ENCODE data around the gene ERVMER34-1. TPM values are rescaled to one million over a fixed set of nuclear protein-coding genes. Genes with fewer than 3 reads are reported as not detected.

Gene ERVMER34-1
- total RNA-seq, 1 experiment from 2014 or later = 0.32 TPM

DNA sequence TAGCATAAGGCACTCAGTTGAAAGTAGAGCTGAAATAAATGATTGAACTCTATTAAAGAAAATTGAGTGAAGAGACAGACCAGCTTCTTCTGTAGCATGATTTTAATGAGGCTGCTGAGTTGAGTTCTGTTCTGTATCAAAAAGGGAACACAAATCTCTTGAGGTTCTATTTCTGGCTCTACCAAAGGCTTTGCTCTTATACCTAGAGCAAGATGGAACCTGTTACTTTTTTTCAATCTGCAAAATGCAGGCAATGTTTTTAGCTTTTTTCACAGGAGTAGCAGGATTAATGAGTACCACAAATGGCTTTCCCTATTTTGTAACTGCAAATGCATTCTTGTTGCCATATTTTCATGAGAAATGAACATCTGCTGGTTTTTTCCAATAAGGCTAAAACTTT, 4.2 kb upstream of the ERVMER34-1 start:
- no TSS peak for BruUV-seq (replicated peaks)
- Histone ChIP-seq H3K27me3 (replicated peaks; ENCODE audit: insufficient read depth, low read depth, low read length, poor library complexity) (peaks cover 9% of the 10 kb centered on the region), H3K4me3 (ENCODE audit: low read depth, low read length, poor library complexity, severe bottlenecking) (no peak overlapping the region), H3K9me3 (ENCODE audit: low read depth, low read length, poor library complexity, severe bottlenecking) (no peaks in the 10 kb centered on the region), H3K36me3 (ENCODE audit: insufficient read depth, low read length, poor library complexity, severe bottlenecking) (no peaks in the 10 kb centered on the region), H3K4me1 (ENCODE audit: insufficient read depth, low read length, poor library complexity, severe bottlenecking) (no peaks in the 10 kb centered on the region), H3K27ac (ENCODE audit: low read depth, low read length, poor library complexity, severe bottlenecking) (no peak overlapping the region)
- intact Hi-C loops (cut with micrococcal nuclease; ENCODE audit: unreplicated experiment) = no loop called here
- ChIA-PET CTCF (no interaction called here), POLR2A (ENCODE audit: low non-redundant PET) (no interaction called here)
- TF ChIP-seq, protein P1, sequence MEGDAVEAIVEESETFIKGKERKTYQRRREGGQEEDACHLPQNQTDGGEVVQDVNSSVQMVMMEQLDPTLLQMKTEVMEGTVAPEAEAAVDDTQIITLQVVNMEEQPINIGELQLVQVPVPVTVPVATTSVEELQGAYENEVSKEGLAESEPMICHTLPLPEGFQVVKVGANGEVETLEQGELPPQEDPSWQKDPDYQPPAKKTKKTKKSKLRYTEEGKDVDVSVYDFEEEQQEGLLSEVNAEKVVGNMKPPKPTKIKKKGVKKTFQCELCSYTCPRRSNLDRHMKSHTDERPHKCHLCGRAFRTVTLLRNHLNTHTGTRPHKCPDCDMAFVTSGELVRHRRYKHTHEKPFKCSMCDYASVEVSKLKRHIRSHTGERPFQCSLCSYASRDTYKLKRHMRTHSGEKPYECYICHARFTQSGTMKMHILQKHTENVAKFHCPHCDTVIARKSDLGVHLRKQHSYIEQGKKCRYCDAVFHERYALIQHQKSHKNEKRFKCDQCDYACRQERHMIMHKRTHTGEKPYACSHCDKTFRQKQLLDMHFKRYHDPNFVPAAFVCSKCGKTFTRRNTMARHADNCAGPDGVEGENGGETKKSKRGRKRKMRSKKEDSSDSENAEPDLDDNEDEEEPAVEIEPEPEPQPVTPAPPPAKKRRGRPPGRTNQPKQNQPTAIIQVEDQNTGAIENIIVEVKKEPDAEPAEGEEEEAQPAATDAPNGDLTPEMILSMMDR (conservative IDR thresholded peaks at IDR 0.05; ENCODE audit: low read depth, low read length) = no peak
- DNase-seq (ENCODE audit: low spot score) = no peak

DNA sequence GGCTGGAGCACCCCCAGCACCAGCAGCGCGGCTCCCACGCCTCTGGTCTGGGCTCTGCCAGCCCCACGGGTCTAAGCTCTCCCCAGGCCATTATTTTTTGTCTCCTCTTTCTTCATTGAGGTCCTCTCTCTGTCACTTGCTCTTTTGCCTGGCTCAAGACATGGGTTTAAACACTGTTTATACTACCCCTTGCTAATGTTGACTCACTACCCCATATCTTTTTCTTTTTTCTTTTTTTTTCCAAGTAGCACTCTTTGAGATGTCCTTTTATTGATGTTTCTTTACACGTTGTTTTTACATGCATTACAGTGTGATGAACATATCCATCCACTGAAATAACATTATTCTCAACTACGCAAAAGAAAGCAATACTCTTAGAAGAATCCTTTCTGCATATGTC, 1.7 kb upstream of the ERVMER34-1 start:
- ChIA-PET POLR2A (ENCODE audit: low non-redundant PET) (no interaction called here), CTCF (no interaction called here)
- no peak overlapping the region for H3K4me3 ChIP-seq (ENCODE audit: low read depth, low read length, poor library complexity, severe bottlenecking)
- DNase-seq (ENCODE audit: low spot score) = no peak
- no peaks in the 10 kb centered on the region for H3K9me3 ChIP-seq (ENCODE audit: low read depth, low read length, poor library complexity, severe bottlenecking)
- intact Hi-C loops (cut with micrococcal nuclease; ENCODE audit: unreplicated experiment) = no loop called here
- H3K4me1 ChIP-seq (ENCODE audit: insufficient read depth, low read length, poor library complexity, severe bottlenecking) = no peaks in the 10 kb centered on the region
- no peak overlapping the region for H3K27ac ChIP-seq (ENCODE audit: low read depth, low read length, poor library complexity, severe bottlenecking)
- H3K27me3 ChIP-seq (replicated peaks; ENCODE audit: insufficient read depth, low read depth, low read length, poor library complexity) = peaks cover 12% of the 10 kb centered on the region
- TF ChIP-seq EZH2 (IDR thresholded peaks at IDR 0.05; ENCODE audit: borderline replicate concordance, low read depth, low read length, poor library complexity, severe bottlenecking) = no peak
- TF ChIP-seq, protein P1 (conservative IDR thresholded peaks at IDR 0.05; ENCODE audit: low read depth, low read length) = no peak
- BruUV-seq (replicated peaks) = no TSS peak
- H3K36me3 ChIP-seq (ENCODE audit: insufficient read depth, low read length, poor library complexity, severe bottlenecking) = no peaks in the 10 kb centered on the region

DNA sequence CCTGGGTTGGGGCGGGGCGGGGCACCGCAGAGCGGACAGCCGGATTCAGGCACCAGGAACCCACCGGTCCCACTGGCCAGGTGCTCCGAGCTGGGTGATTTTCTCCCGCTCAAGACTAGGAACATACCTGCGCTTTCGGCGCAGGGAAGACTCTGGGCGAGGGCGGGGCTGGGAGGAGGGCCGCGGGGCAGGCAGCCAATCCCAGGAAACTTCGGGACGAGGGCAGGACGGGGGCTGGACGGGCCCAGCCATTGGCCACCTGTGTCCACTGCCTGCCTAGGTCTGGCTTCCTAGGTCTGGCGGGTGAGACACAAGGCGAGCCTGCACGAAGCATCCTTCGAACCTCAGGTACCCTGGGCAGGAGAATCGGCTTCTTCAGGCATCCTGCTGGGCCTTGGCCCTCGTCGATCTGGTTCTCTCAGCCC, 274 bp upstream of the ERVMER34-1 start:
- Histone ChIP-seq H3K9me3 (ENCODE audit: low read depth, low read length, poor library complexity, severe bottlenecking) (no peaks in the 10 kb centered on the region), H3K4me3 (ENCODE audit: low read depth, low read length, poor library complexity, severe bottlenecking) (peak overlapping the region; percentile 37), H3K4me1 (ENCODE audit: insufficient read depth, low read length, poor library complexity, severe bottlenecking) (no peaks in the 10 kb centered on the region), H3K36me3 (ENCODE audit: insufficient read depth, low read length, poor library complexity, severe bottlenecking) (no peaks in the 10 kb centered on the region), H3K27ac (ENCODE audit: low read depth, low read length, poor library complexity, severe bottlenecking) (no peak overlapping the region), H3K27me3 (replicated peaks; ENCODE audit: insufficient read depth, low read depth, low read length, poor library complexity) (peaks cover 12% of the 10 kb centered on the region)
- peak; percentile 1 for DNase-seq (ENCODE audit: low spot score)
- ChIA-PET CTCF (no interaction called here), POLR2A (ENCODE audit: low non-redundant PET) (no interaction called here)
- no TSS peak for BruUV-seq (replicated peaks)
- intact Hi-C loops (cut with micrococcal nuclease; ENCODE audit: unreplicated experiment) = no loop called here
- TF ChIP-seq EZH2 (IDR thresholded peaks at IDR 0.05; ENCODE audit: borderline replicate concordance, low read depth, low read length, poor library complexity, severe bottlenecking) = no peak
- TF ChIP-seq, protein P1 (conservative IDR thresholded peaks at IDR 0.05; ENCODE audit: low read depth, low read length) = no peak
